Muscle layer of duodenum (tissue), 2 donors: ENCODE measurements around the gene CLEC4M.

ENCODE experiments used
- H3K27ac ChIP-seq: one replicate; pipeline ENCODE4 v1.7.0; 2013; ENCODE audit warnings: mild to moderate bottlenecking, low read length
- H3K27me3 ChIP-seq: one replicate; pipeline ENCODE4 v1.7.0; 2013; ENCODE audit warnings: low read depth, mild to moderate bottlenecking, control low read depth, low read length
- H3K36me3 ChIP-seq, 2 donors: one replicate each; pipeline ENCODE4 v1.7.0; 2013; ENCODE audit warnings: low read length in 2 of 2, control low read depth in 1 of 2, mild to moderate bottlenecking in 1 of 2; ENCODE audit not compliant: insufficient read depth in 2 of 2, control insufficient read depth in 1 of 2
- H3K4me1 ChIP-seq, 2 donors: one replicate each; pipeline ENCODE4 v1.7.0; 2013; ENCODE audit warnings: low read length in 2 of 2, mild to moderate bottlenecking in 2 of 2, control low read depth in 1 of 2, moderate library complexity in 1 of 2; ENCODE audit not compliant: insufficient read depth in 2 of 2, control insufficient read depth in 1 of 2
- H3K4me3 ChIP-seq, 2 donors: one replicate each; pipeline ENCODE4 v1.7.0; 2013; ENCODE audit warnings: low read length in 2 of 2, low read depth in 1 of 2, mild to moderate bottlenecking in 1 of 2
- H3K9me3 ChIP-seq, 2 donors: one replicate each; pipeline ENCODE4 v1.7.0; 2013; ENCODE audit warnings: low read length in 2 of 2, control low read depth in 1 of 2, mild to moderate bottlenecking in 1 of 2; ENCODE audit not compliant: control insufficient read depth in 1 of 2
- donor health status: healthy.

CLEC4M gene

GRCh38 chr19:7762719-7763293, at the start of gene CLEC4M:
Gene CLEC4M, plus strand, starts transcription at chr19:7763243. Its CDS starts 24 bp downstream, at chr19:7763267.
- Histone ChIP-seq H3K27me3 (no peaks in the 10 kb centered on the region), H3K4me3 (no peak within 1 kb of the TSS), H3K36me3 (no peaks in the 10 kb centered on the region), H3K4me1 (no peaks in the 10 kb centered on the region), H3K9me3 (peaks cover 0 to 19% of the 10 kb centered on the region in 2 donors), H3K27ac (no peak within 1 kb of the TSS)

- Histone ChIP-seq H3K36me3 (no peaks in the 10 kb centered on the region), H3K27me3 (no peaks in the 10 kb centered on the region), H3K4me1 (no peaks in the 10 kb centered on the region), H3K27ac (no peak overlapping the region), H3K9me3 (peaks cover 3 to 5% of the 10 kb centered on the region in 2 donors), H3K4me3 (no peak overlapping the region)
These were observed 47.4 kb upstream of the CLEC4M start for GRCh38 chr19:7715671-7716070.

GRCh38 chr19:7716762-7717161, 46.3 kb upstream of the CLEC4M start:
- peaks cover 3 to 5% of the 10 kb centered on the region in 2 donors for H3K9me3 ChIP-seq
- H3K27me3 ChIP-seq: no peaks in the 10 kb centered on the region
- H3K27ac ChIP-seq: no peak overlapping the region
- H3K4me1 ChIP-seq: no peaks in the 10 kb centered on the region
- no peaks in the 10 kb centered on the region for H3K36me3 ChIP-seq
- no peak overlapping the region for H3K4me3 ChIP-seq

- peaks cover 3 to 5% of the 10 kb centered on the region in 2 donors for H3K9me3 ChIP-seq
- no peak overlapping the region for H3K27ac ChIP-seq
- H3K27me3 ChIP-seq: no peaks in the 10 kb centered on the region
- no peaks in the 10 kb centered on the region for H3K4me1 ChIP-seq
- H3K4me3 ChIP-seq: no peak overlapping the region
- H3K36me3 ChIP-seq: no peaks in the 10 kb centered on the region
These were observed 44.4 kb upstream of the CLEC4M start for GRCh38 chr19:7718668-7719067.

GRCh38 chr19:7720351-7720750, 42.7 kb upstream of the CLEC4M start:
- H3K27me3 ChIP-seq: no peaks in the 10 kb centered on the region

GRCh38 chr19:7722231-7722651, 40.8 kb upstream of the CLEC4M start:
- Histone ChIP-seq H3K4me3 (no peak overlapping the region), H3K27ac (no peak overlapping the region), H3K36me3 (no peaks in the 10 kb centered on the region), H3K4me1 (no peaks in the 10 kb centered on the region), H3K27me3 (no peaks in the 10 kb centered on the region), H3K9me3 (no peaks in the 10 kb centered on the region)

More at GRCh38 chr19:7720351-7720750, 42.7 kb upstream of the CLEC4M start:
- Histone ChIP-seq H3K9me3 (peaks cover 3 to 5% of the 10 kb centered on the region in 2 donors), H3K4me3 (no peak overlapping the region), H3K4me1 (no peaks in the 10 kb centered on the region), H3K36me3 (no peaks in the 10 kb centered on the region), H3K27ac (no peak overlapping the region)

GRCh38 chr19:7725791-7726190, 37.3 kb upstream of the CLEC4M start:
- Histone ChIP-seq H3K4me3 (no peak overlapping the region), H3K36me3 (no peaks in the 10 kb centered on the region), H3K27me3 (peaks cover 17% of the 10 kb centered on the region), H3K9me3 (no peaks in the 10 kb centered on the region), H3K27ac (no peak overlapping the region), H3K4me1 (peaks cover 0 to 3% of the 10 kb centered on the region in 2 donors)

GRCh38 chr19:7729211-7729610, 33.8 kb upstream of the CLEC4M start:
- no peak overlapping the region for H3K27ac ChIP-seq
- H3K27me3 ChIP-seq: peaks cover 17% of the 10 kb centered on the region
- no peaks in the 10 kb centered on the region for H3K36me3 ChIP-seq
- no peaks in the 10 kb centered on the region for H3K9me3 ChIP-seq
- no peak overlapping the region for H3K4me3 ChIP-seq
- peaks cover 0 to 3% of the 10 kb centered on the region in 2 donors for H3K4me1 ChIP-seq

GRCh38 chr19:7729831-7730285, 33.2 kb upstream of the CLEC4M start:
- Histone ChIP-seq H3K4me3 (no peak overlapping the region), H3K27ac (no peak overlapping the region)

GRCh38 chr19:7730286-7731217, 32.5 kb upstream of the CLEC4M start:
- Histone ChIP-seq H3K4me3 (no peak overlapping the region), H3K27me3 (peaks cover 17% of the 10 kb centered on the region)

More at GRCh38 chr19:7729831-7730285, 33.2 kb upstream of the CLEC4M start:
- Histone ChIP-seq H3K4me1 (peaks cover 0 to 3% of the 10 kb centered on the region in 2 donors), H3K9me3 (no peaks in the 10 kb centered on the region), H3K36me3 (no peaks in the 10 kb centered on the region), H3K27me3 (peaks cover 17% of the 10 kb centered on the region)

GRCh38 chr19:7731218-7731595, 31.8 kb upstream of the CLEC4M start:
- Histone ChIP-seq H3K27ac (no peak overlapping the region), H3K27me3 (peaks cover 17% of the 10 kb centered on the region), H3K9me3 (no peaks in the 10 kb centered on the region), H3K36me3 (no peaks in the 10 kb centered on the region), H3K4me3 (no peak overlapping the region), H3K4me1 (peaks cover 0 to 3% of the 10 kb centered on the region in 2 donors)

More at GRCh38 chr19:7730286-7731217, 32.5 kb upstream of the CLEC4M start:
- H3K4me1 ChIP-seq: peaks cover 0 to 3% of the 10 kb centered on the region in 2 donors
- no peak overlapping the region for H3K27ac ChIP-seq
- H3K9me3 ChIP-seq: no peaks in the 10 kb centered on the region
- H3K36me3 ChIP-seq: no peaks in the 10 kb centered on the region
